Glutamatergic neuron (in vitro differentiated cells): ENCODE data around the gene SMOC2. TPM values are rescaled to one million over a fixed set of nuclear protein-coding genes. Genes with fewer than 3 reads are reported as not detected.
A peak's percentile ranks its signal among the peaks of the same experiment; 100 is the strongest.

ENCODE experiments used
- DNase-seq: peaks from one replicate; pipeline ENCODE4 v3.0.0; 2022
- H3K27ac Mint-ChIP-seq: one replicate; pipeline ENCODE4 v1.8.0; 2020; ENCODE audit warnings: mild to moderate bottlenecking, mixed read lengths, inconsistent platforms; ENCODE audit not compliant: unreplicated experiment
- H3K27me3 Mint-ChIP-seq: one replicate; pipeline ENCODE4 v1.8.0; 2020; ENCODE audit warnings: mild to moderate bottlenecking, moderate library complexity, mixed read lengths, inconsistent platforms; ENCODE audit not compliant: unreplicated experiment
- H3K36me3 Mint-ChIP-seq: one replicate; pipeline ENCODE4 v1.8.0; 2020; ENCODE audit warnings: mild to moderate bottlenecking, mixed read lengths, inconsistent platforms; ENCODE audit not compliant: unreplicated experiment
- H3K4me1 Mint-ChIP-seq: one replicate; pipeline ENCODE4 v1.8.0; 2020; ENCODE audit warnings: mild to moderate bottlenecking, low read depth, mixed read lengths, inconsistent platforms; ENCODE audit not compliant: unreplicated experiment
- H3K4me3 Mint-ChIP-seq: one replicate; pipeline ENCODE4 v1.8.0; 2020; ENCODE audit warnings: mild to moderate bottlenecking, mixed read lengths, inconsistent platforms; ENCODE audit not compliant: unreplicated experiment
- H3K9me3 Mint-ChIP-seq: one replicate; pipeline ENCODE4 v1.8.0; 2020; ENCODE audit warnings: mild to moderate bottlenecking, moderate library complexity, mixed read lengths, inconsistent platforms; ENCODE audit not compliant: unreplicated experiment
- CTCF ChIP-seq: fragments of 200-600 bp; sonication (generic); IDR thresholded peaks from one replicate; pipeline ENCODE4 v1.5.0; 2021; ENCODE audit not compliant: partially characterized antibody, unreplicated experiment
- total RNA-seq: library from RNA; stranded (reverse); fragmentation: NEBNext Ultra II Directional; extraction: Animal tissue kit (Norgen Biotek cat#: 25700); gene quantifications from one replicate; pipeline ENCODE4 v1.2.1, GENCODE V29; 2021; ENCODE audit not compliant: unreplicated experiment

SMOC2 gene
- total RNA-seq, 1 donor from 2014 or later = 0.44 TPM

- DNase-seq = no peak
- no peaks in the 10 kb centered on the region for H3K36me3 Mint-ChIP-seq
- H3K9me3 Mint-ChIP-seq = peaks cover 3% of the 10 kb centered on the region
- no peak overlapping the region for H3K4me3 Mint-ChIP-seq
- no peak overlapping the region for H3K27ac Mint-ChIP-seq
- peaks cover 29% of the 10 kb centered on the region for H3K4me1 Mint-ChIP-seq
- H3K27me3 Mint-ChIP-seq = no peaks in the 10 kb centered on the region
- TF ChIP-seq CTCF = no peak
Observed at GRCh38 chr6:168645326-168645725, 204.3 kb downstream of the SMOC2 start.

DNA sequence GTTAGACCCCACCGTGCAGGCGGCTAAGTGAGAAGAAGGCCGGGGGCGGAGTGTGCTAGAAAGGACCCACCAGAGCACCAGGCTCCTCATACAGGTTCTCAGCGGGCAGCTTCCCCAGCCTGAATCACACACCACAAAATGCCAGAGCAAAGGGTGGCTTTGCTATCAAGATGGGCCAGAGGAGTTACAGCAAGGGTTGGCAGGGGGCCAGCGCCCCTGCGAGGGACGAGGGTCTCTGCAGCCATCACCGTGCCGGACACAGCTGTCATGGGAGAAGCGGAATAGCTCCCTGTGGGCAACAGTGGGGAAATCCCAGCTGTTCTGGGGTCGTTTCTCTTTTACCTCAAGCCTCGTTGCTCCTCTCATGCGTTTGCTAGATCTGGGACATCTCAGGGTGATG is 206.3 kb downstream of the SMOC2 start:
- Mint-ChIP-seq H3K9me3 (peaks cover 3% of the 10 kb centered on the region), H3K4me1 (peaks cover 29% of the 10 kb centered on the region), H3K4me3 (no peak overlapping the region), H3K36me3 (no peaks in the 10 kb centered on the region), H3K27ac (no peak overlapping the region), H3K27me3 (no peaks in the 10 kb centered on the region)
- DNase-seq = no peak
- TF ChIP-seq CTCF = no peak

DNA sequence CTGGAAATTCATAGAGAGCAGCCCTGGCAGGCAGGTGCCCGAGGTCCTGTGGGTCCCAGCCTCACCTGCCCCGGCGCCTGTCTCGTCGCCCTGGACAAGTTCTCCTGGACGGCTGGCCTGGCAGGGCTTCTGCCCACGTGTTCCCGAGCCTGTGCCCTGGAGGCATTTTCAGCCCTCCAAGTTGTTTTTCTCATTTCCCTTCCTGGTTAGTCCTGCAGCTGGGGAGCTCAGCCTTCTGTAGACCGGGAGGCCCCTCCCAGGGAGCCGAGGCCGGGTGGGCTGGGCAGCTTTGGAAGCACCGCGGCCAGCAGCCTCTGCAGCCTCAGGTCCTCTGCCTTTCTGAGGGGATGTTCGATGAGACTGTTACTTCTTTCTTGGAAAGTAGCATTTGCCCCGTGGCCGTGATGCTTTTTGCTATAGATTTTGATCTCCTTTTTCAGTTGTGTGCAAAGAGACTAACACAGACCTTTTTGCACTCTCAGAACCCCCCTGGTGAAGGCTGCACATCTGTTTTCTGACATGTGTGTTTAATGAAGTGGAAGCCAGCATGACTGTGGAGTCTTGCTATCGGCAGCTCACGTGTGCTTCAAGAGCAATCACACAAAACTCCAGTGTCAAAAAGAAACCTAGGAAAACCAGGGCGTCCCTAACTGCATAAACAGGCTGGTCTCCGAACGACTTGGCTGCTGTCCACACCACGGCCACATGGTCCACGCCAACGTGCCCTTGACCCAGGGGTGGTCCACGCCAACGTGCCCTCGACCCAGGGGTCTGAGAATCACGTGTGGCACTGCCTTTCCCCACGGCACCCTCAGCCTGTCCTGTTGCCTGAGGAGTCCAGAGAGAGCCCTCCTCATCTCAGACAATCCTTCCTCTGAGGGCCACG is 207.5 kb downstream of the SMOC2 start:
- Mint-ChIP-seq H3K27me3 (no peaks in the 10 kb centered on the region), H3K9me3 (peaks cover 3% of the 10 kb centered on the region), H3K4me1 (peaks cover 29% of the 10 kb centered on the region), H3K27ac (peak overlapping the region; percentile 75), H3K36me3 (no peaks in the 10 kb centered on the region), H3K4me3 (peak overlapping the region; percentile 68)
- TF ChIP-seq CTCF = no peak
- DNase-seq = no peak

DNA sequence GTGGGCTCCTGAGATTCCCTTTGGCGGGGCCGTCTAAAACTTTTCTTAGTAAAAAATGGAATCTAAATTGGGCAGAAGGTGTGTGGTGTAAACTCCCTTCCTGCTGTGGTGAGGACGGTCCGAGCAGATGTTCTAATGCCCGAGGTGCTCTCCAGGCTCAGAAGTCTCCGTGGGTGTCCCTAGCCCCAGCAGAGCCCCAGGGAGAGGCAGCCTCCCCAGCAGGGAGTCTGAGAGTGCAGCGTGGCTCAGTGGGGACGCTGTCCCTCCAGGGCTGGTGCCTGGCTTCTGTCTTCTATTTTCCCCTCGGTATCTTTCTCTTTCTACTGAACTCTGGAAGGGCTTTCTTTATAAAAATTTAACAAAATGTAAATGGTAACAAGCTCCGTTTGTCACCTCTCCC is 208.2 kb downstream of the SMOC2 start:
- peaks cover 3% of the 10 kb centered on the region for H3K9me3 Mint-ChIP-seq

More for the DNA sequence above, 208.2 kb downstream of the SMOC2 start:
- Mint-ChIP-seq H3K36me3 (no peaks in the 10 kb centered on the region), H3K4me3 (no peak overlapping the region), H3K27ac (no peak overlapping the region), H3K4me1 (peaks cover 29% of the 10 kb centered on the region), H3K27me3 (no peaks in the 10 kb centered on the region)
- DNase-seq = no peak
- no peak for TF ChIP-seq CTCF
